Activated gamma-delta T cell treated with Interleukin-2 at 50 U/mL for 16 hours (primary cell): ENCODE measurements around the gene TMEM115.

Source experiments
- DNase-seq: peaks from one replicate; pipeline ENCODE4 v3.0.0-alpha.2; 2020

The TMEM115 gene

DNA sequence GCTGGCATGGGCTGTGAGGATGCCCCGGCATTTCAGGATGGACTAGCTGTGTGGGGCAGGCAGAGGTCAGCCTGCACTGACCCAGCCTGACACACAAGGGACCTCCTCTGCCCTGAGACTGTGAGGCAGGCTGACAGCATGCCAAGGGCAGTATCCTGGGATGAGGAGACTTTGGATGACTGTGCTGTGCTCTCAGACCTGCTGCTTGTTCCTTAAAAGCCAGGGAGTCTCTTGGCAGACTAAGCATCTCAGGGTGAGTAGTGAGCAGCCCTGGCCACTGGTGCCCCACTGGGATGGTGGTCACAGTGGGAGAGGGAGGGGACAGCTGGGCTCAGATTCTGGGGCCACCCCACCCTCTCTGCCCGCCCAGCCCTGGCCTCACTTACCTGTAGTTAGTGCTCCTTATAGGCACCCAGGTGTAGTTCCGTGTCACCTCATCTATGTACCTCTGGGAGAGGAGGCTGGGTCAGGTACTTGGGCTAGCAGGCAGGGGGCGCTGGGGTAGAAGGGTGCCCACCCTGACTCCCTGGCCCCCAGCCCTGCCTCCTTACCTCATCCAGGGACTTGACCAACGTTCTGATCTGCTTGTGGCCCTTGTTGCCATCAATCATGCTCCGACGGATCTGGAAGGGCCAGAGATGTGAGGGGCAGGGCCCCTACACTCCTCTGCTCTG, 16.1 kb upstream of the TMEM115 start:
- no peak for DNase-seq

DNA sequence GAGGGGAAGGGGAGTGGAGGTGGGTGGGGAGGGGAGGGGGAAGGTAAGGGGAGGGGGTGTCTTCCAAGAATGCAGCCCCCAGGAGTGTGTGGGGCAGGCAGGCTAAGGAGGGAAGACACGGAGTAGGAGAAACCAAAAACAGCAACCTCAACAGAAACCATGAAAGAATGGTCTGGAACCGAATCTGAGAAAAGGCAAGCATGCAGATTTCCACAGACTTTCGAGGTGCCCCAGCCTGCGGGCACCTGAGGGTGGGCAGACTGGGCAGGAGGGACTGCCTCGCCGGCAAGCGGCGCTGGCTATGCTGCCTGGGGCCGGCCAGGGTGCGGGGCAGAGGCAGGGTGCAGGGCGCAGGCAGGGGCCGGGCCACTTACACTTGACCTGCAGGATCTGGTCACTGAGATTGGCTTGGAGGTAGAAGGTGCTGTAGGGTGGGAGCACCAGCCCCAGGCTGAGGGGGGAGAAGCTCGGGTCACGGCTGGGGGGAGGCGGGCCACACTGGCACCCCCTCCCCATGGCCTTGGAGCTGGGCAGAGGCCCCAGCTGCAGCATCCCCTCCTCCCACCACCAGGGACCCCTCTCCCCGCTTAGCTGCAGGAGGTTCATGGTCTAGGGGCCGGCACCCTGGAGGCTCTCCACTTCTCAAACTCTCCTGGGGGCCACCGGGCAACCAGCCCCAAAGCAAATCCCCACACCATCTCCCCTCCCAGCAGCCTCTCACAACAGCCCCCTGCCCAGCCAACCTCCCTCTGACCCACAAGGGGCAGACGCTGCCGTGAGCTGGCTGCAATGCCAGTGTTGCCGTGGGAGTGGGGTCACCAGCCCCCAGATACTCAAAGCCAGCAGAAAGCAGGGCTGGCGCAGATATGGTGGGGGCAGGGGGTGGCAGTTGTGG, 15.3 kb upstream of the TMEM115 start:
- DNase-seq = no peak

DNA sequence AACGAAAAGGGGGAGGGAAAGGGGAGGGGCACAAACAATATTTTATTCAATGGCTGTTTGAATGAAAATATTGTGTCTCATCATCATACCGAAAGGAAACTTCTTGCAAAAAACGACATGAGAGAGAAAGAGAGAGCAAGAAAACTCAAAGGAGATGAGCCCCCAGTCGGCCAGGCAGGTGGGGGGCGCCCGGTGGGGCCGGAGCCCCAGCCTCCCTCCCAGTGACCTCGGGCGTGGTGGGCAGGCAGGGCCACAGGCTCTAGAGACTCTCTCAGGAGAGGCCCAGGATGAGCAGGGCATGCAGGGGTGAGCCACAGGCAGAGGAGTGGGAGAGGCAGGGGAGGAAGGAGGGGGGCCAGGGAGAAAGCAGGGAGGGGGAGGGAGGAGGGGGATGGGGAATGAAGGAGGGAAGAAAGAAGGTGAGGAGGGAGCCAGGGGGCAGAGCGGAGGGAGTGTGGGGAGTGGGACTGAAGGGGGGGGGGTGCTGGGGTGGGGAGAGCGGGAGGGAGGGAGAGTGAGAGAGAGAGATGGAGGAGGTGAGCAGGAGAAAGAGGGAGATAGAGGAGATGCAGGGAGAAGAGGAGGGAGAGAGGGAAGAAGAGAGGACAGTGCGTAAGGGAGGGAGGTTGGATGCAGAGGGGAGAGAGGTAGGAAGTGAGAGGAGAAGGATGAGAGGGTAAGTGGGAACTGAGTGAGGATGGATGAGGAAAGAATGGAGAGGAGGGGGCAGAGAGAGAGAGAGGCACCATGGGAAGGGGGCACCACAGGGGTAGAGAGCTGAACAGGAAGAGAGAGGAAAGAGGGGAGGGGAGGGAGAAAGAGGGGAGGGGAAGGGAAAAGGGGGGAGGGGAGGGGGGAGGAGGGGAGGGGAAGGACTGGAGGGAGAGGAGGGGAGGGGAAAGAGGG, 14.1 kb upstream of the TMEM115 start:
- no peak for DNase-seq

DNA sequence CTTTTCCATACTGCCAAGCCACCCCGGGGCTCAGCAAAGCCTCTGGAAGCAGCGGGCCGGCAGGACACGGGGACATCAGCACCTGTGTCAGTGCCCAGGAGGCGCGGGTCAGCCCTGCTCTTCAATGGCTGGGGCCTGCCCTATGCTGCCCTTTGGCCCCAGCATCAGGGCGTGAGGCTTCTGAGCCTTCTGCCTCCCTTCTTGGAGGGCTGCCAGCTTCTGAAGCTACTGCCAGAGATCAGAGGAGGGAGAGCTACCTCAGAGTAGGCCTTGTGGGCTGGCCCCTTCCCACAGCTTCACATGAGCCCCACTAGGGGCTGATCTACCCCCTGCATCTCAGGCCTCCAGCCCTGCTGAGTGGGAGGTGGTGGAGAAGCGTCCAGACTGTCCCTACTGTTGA, 13.0 kb upstream of the TMEM115 start:
- DNase-seq = no peak

DNA sequence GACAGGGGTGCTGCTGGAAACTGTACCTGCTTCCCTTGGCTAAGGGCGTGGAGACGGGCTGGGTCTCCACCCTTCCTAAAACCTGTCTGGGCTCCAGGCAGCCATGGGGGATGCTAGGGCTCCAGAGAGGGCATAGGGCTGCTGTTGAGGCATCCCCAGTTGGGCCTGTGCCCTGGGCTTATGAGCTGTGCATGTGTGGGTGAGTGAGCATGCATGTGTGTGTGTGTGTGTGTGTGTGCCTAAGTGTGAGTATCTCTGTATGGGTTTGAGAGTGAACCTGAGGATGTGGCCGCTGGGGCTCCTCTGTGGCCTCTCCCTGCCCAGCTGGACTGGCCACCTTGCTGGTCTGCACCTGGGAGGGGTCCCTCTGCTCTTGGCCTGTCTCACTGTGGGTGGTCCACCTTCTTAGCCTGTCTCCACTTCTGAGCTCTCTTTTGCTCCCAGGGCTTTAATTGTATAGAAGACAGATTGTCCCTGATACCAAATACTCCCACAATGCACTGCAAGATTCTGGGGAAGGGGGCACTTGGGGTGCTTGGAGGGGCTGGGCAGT, 11.9 kb upstream of the TMEM115 start:
- DNase-seq = no peak

DNA sequence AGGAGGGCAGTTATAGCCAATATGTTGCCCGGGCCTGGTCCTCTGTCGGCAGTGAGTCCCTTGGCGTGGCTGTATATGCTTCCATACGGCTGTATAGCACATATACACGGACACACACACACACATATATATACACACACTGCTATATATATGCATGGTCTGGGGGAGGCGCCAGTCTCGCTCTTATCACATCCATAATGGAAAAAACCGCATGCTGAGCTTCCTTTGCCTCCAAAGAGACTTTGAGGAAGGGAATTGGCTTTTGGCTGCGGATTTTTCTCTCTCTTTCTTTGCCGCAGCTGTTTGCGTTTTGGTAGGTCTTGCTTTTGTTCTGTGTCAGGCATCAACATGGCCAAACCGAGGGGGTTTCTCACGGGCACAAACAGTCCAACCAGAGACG, 11.3 kb upstream of the TMEM115 start:
- DNase-seq = no peak

DNA sequence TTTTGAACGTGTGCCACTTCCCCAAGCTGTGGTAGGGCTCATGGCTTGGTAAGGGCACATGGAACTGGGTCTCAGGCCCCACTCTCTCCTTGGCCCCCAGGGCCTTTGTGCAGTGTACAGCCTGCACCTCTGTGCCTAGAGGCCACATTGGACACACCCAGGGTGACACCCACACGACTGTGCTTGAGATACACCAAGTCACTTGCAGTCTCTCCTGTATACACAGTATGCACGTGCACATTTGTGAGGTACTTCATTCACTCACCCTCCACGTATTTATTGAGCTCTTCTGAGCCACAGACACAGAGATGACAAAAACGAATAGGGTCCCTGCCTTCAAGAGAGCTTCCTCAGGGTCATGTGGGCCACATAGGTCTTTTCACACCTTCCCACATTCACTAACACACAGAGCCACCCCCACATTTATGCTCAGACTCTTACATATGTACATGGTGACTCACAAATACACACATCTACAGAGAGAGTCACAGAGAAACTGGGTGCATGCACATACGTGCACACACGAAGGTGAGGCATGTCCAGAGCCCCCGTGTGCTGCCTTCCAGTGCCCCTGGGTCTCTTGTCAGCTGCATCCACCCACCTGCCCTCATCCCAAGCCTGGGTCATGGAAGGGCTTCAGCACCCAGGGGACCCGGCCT, 9.8 kb upstream of the TMEM115 start:
- no peak for DNase-seq

DNA sequence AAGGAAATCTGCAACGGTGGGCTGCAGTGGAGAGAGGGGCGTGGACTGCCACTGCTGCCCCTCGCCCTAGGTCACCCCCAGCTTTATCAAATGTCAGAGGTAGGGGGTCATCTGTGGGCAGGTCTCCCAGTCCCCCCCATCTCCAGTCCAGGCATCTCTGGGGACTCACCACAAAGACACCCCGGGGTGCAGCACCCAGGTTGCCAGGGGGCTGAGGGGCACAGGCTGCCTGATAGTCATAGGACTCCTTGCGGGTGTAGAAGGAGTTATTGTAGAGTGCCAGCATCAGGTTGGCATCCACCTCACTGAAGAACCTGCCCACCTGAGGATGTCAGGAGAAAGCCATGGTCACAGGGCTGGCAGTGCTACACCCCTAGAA, 6.5 kb upstream of the TMEM115 start:
- DNase-seq = no peak

DNA sequence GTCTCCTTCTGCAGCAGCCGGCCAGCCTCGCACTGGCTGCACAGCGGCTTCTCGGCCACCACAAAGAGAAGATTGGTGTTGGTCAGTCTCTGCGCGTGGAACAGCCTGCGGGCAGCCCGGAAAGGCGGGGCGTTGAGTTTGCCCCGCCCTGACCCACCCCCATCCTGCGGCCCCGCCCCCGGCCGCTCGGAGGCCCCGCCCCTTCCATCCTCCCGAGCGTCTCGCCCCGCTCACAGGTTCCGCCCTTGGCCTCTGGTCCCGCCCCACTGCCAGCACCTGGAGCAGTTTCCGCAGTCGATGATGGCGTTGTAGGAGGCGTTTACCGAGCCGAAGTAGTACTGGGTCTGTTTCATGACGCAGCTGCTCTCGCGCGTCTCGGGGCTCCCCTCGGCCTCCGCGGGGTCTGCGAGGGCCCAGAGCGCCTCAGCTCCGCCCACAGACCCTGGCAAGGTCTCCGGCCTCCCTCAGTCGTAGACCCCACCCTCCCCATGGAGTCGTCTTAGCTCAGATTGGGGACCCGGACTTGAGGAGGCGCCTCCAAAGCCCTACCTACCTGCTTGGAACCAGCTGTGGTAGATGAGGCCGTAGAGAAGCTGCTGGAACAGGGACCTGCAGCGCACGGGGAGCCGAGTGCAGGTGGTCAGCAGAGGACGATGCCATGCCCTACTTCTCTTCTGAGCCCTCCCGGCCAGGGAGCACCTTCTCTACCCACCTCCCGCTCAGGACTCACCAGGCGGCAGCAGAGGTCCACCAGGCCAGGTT, 5.9 kb upstream of the TMEM115 start:
- DNase-seq = peak; percentile 94

DNA sequence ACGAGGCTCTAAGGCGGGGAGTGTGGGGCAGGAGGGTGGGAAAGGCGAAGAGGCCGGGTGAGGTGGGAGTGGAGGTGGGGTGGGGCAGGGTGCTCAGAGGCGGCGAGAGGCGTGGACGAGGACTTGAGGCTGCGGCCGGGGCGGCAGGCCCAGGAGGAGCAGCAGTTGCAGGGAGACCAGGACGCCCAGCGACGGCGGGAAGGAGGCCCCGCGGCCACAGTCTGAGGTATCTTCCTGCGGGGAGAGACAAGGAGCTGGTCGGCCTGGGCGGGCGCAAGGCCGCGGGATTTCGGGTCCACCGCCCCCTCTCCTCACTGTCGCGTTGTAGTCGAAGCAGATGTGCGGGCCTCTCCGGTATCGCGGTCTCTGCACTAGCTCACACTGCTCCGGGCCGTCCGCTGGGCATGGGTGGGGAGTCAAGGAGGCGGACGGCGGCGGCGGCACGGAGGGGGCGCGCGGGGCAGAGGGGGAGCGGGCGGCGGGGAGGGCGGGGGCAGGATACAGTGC, 5.3 kb upstream of the TMEM115 start:
- DNase-seq = no peak

DNA sequence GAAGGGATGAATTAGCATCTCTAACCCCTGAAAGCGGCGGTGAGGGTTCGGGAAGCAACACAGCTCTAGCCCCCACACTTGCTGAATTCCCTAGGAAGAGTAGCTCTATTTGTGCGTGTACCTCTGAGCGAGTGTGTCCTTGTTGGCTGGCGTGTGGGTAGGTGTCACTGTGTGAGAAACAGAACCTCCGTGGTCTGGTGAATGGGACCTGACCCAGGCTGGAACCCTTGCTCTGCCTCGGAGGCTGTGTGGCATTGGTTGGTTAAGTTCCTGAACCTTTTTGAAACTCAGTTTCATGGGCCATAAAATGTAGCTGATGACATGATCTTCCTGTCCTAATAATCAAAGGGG, 414 bp upstream of the TMEM115 start:
- DNase-seq = no peak

DNA sequence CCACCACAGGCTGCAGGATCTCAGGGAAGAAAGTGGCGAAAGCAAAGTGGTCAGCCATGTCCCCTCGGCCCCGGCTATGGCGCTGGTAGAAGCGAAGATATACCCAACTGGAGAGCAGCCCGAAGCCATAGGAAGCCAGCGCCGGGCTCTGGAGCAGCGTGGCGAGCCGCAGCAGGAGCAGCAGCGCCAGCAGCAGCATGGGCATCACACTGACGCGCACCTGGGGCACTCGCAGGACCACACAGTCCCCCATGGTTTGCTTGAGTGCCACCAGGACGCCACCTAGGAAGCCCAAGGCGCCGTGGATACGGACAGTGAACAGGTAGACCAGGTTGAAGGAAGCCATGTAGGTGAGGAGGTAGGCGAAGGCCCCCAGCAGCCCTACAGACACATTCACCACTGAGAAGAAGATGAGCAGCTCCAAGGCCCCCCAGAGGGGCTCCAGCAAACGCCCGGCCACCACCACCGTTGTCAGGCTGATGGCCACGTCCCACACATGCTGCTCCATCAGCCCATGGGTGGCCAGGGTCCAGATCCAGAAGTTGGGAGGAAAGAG, 888 bp downstream of the TMEM115 start:
- DNase-seq = no peak

DNA sequence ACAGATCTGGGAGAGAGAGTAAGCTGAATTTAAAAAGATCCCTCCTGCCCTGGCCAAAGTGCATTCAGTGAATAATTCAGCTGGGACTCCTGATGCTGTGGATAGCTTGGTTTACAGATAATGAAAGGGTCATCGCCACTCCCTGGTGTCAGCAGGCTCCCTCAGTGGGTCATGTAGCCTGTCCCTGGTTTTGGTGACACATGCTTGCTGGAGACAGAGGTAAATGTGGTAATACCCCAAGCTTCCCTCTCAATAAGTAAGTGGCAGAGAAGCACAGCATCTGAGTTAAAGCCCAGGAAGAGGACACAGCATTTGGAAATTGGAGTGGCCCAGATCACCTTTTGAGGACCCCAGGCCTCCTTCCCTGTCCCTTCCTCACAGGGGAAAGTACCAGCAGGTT, 1.8 kb downstream of the TMEM115 start:
- DNase-seq = no peak

DNA sequence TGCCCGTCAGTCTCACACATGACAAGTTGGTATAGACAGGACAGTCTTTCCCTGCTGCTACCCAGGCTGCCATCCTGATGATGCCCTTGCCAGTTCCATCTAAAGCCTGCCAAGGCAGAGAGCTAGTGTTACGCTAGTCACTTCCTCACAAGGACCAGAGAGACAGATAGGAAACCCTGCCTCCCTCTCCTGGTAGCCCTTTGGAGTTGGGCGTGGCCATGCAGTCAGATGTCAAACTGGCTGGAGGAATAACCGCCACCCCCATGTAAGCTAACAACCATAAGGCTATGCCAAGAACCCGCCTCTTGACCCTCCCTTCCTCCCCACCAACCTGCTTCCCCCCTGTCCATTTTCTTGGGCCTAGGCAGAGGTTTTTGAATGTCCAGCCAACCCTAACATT, 2.8 kb downstream of the TMEM115 start:
- no peak for DNase-seq

DNA sequence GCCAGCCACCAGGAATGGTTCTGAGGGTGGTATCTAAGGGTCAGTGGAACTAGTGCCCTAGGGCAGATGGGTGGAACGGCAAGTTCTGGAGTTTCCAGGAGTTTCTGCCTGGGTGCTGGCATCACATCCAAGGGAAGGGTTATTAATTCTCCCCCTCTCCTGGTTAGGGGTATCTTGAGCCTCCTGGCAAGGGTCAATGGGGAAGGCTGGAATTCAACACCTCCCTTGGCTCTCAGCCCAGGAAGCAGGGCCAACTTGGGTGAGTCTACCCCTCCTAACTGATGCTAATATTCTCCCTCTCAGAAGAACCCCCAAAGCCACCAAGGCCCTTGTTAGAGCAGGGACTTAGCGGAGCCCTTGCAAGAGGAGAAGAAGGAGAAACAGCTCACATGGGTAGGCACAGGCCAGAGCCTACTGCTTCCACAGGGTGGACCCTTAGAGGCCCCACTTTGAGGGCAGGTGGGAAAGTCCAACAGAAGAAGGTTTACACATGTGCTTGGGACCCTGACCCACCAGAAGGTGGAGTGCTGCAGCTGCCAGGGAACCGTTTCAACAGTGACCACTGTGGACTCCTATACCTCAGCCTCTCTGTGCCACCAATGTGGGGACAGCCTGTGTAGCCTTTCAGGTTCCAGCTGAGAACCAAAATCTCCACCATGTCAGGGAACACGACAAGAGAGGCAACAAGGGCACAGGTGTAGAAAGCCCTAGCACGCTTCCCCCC, 3.3 kb downstream of the TMEM115 start:
- no peak for DNase-seq

DNA sequence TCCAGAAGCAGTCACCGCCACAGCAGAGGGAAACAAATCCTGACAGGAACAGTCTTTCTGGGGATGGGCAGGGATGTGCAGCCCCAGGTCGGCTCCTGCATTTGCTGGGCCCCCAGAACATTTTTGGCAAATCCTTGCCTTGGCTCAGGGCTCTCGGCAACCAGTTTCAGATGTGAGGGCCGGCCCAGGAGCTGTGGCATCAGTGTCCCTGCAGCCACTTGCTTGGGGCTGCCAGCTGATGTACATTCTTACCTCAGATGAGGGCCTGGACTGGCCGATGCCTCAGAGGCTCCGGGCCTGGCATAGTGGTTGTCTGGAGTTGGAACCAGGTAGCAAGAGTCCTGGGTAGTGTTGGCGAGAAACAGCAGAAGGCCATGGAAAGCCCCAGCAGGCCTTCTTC, 4.5 kb downstream of the TMEM115 start:
- DNase-seq = no peak

DNA sequence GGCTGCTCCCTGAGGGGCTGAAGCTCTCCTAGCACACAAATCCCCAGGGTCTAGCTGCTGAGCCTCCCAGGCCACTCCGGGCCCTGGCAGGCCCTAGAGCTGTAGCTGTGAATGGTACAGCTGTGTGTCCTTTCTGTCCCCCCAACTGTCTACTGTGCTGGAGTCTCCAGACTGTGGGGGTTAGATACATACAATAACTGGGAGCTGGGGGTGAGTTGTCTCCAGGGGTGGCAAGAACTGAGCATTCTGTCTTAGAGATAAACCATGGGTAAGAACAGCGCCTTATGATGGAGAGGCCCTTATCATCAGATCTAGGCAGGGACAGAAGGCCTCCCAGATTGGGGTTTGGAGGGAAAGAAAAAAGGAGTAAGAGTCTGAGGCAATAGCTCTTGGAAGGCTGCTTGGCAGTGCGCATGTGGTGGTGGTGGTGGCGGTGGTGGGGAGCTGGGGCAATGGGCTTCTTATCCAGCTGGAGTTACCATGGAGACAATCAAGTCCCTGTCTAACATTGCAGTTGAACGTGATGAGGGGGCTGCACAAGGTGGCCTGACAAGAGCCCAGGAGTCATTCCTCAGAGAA, 5.0 kb downstream of the TMEM115 start:
- no peak for DNase-seq

DNA sequence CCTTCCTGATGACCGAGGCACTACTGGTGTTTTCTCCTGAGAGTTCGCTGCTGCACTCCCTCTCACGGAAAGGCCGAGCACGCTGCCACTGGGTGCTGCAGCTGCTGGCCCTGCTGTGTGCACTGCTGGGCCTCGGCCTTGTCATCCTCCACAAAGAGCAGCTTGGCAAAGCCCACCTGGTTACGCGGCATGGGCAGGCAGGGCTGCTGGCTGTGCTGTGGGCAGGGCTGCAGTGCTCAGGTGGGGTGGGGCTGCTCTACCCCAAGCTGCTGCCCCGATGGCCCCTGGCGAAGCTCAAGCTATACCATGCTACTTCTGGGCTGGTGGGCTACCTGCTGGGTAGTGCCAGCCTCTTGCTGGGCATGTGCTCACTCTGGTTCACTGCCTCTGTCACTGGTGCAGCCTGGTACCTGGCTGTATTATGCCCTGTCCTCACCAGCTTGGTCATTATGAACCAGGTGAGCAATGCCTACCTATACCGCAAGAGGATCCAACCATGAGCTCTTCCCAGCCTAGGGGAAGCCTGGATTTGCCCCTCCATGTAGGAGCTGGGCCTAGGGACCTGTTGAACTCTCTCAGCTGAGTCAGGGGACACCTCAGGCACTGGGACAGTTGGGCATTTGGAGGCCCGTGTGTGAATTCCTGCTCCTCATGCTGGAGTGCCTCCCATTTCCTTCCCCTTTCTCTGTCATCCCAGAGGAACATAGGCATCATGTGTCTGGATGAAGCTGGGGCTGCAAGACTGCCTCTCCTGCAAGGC, 5.9 kb downstream of the TMEM115 start:
- DNase-seq = no peak

DNA sequence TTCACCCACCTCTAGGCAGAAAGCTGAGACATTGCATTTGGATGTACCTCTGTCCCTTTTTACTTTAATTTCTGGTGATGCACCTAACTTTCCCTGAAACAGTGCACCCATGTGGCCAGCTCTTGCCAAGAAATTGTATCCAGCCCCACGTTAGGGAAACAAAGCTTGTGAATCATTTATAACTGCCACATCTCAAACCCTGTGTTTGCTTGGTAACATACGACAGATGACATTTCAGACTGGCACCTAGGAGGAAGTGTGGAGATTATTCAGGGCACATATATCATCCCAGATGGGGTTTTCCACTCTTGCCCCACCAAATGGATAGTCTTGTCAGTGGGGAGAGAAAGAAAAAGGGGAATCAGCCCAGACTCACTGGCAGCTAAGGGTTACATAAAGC, 6.5 kb downstream of the TMEM115 start:
- no peak for DNase-seq

DNA sequence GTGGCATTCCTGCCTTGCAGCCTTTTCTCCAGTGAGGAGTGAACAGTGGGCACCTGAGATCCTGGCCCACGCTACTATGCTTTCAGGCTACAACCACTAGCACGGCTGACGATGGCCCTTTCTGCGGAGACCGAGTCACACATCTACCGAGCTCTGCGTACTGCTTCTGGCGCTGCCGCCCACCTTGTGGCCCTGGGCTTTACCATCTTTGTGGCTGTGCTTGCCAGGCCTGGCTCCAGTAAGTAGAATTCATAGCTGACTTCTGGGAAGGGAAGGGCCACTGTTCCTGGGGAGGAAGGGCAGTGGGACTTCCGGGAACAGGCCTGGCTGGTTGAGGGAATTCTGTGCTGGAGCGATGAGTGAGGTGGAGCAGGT, 8.0 kb downstream of the TMEM115 start:
- no peak for DNase-seq
